Fibroblast of the aortic adventitia (primary cell): ENCODE data around the gene FASN. TPM values are rescaled to one million over a fixed set of nuclear protein-coding genes. Genes with fewer than 3 reads are reported as not detected.

ENCODE experiments used
- DNase-seq: peaks from one replicate; pipeline ENCODE4 v3.0.0-alpha.2; 2010; ENCODE audit warnings: low read depth
- H3K4me3 ChIP-seq: 2 replicates; pipeline ENCODE4 v1.5.1; 2011; ENCODE audit warnings: low read depth, mild to moderate bottlenecking, control low read depth, low read length, moderate library complexity
- CTCF ChIP-seq: IDR thresholded peaks from 2 replicates; pipeline ENCODE4 v1.5.1; 2011; ENCODE audit warnings: mild to moderate bottlenecking, low read length, control low read depth, inconsistent platforms; ENCODE audit not compliant: insufficient read depth
- total RNA-seq: library from RNA; depleted of rRNA; stranded (reverse); fragments of >200 nt; gene quantifications from 2 replicates; pipeline ENCODE4 v1.2.3, GENCODE V29; 2012; ENCODE audit warnings: low replicate concordance

Gene FASN
- total RNA-seq, 1 donor, result 65.2 TPM

GRCh38 chr17:82050761-82051641 is 47.0 kb downstream of the FASN start:
- DNase-seq, result peak; percentile 19
- peak overlapping the region; percentile 80 for H3K4me3 ChIP-seq
- no peak for TF ChIP-seq CTCF

GRCh38 chr17:82050152-82050760 is 47.8 kb downstream of the FASN start:
- no peak for TF ChIP-seq CTCF
- peak overlapping the region; percentile 80 for H3K4me3 ChIP-seq
- no peak for DNase-seq

- TF ChIP-seq CTCF, result no peak
- DNase-seq, result no peak
Observed at GRCh38 chr17:82049521-82049971, 48.5 kb downstream of the FASN start.

GRCh38 chr17:82049106-82049505 is 48.9 kb downstream of the FASN start:
- no peak for DNase-seq
- no peak for TF ChIP-seq CTCF
- H3K4me3 ChIP-seq, result no peak overlapping the region

More at GRCh38 chr17:82049521-82049971, 48.5 kb downstream of the FASN start:
- H3K4me3 ChIP-seq, result no peak overlapping the region

GRCh38 chr17:82048571-82048971 is 49.5 kb downstream of the FASN start:
- no peak overlapping the region for H3K4me3 ChIP-seq
- no peak for TF ChIP-seq CTCF
- DNase-seq, result no peak

GRCh38 chr17:82047914-82048570 is 50.0 kb downstream of the FASN start:
- no peak for DNase-seq
- H3K4me3 ChIP-seq, result no peak overlapping the region
- TF ChIP-seq CTCF, result no peak
